Activated CD8-positive, alpha-beta memory T cell treated with anti-CD3 and anti-CD28 coated beads, Interleukin-2, amount 50 U/mL, for 48 hours (primary cell): ENCODE data around the gene HIGD1B.
"Not testable (repeated sequence)": the region's sequence is repeated elsewhere in the genome, so short reads cannot be mapped to it uniquely, and the experiment has no call there.

Experiments
- DNase-seq: peaks from one replicate; pipeline ENCODE4 v3.0.0-alpha.2; 2020

HIGD1B gene

GRCh38 chr17:44847586-44847985 lies at the start of gene HIGD1B:
Gene HIGD1B (plus strand): TSS chr17:44847883. CDS start chr17:44848153, 270 bp downstream.
- DNase-seq, result no peak

DNA sequence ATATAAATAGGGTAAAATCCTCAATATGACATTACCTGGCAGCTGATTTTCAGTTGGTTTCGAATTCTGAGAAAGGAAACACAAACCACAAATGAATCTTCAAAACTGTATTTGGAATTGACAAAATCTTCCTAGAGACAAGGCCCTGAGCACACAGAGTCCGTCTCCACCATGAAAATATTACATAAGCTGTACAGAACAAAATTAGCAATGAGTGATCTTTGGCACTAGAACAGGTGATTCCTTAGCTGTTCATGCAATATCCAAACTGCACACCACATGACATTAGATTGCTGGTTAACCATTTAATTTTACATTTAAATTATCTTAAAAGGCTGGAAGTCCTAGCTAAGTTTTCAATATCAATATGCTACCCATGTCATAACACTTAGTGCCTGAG lies 49.3 kb upstream of the HIGD1B start:
- DNase-seq, result no peak

DNA sequence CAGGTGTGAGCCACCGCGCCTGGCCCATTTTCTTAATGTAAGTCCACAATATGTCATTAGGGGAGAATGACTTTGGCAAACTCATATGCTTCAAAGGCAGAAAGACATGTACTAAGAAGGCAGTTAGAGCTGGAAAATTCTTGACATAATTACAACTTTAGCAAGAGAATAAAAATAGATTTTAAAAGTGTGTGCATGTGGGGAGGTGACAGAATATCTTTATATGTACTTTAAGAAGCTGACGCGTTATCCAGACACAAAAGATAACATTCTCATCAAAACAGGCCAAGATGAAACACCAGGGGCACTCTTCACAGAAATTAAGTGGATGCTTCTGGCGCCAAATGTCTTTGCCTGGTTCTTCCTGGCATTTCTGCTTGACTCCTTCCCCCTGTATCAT lies 45.8 kb upstream of the HIGD1B start:
- DNase-seq, result no peak

GRCh38 chr17:44804302-44805089 lies 43.2 kb upstream of the HIGD1B start:
- no peak for DNase-seq

GRCh38 chr17:44807093-44807816 lies 40.4 kb upstream of the HIGD1B start:
- DNase-seq, result no peak

- no peak for DNase-seq
Observed at GRCh38 chr17:44807817-44808155, 39.9 kb upstream of the HIGD1B start.

DNA sequence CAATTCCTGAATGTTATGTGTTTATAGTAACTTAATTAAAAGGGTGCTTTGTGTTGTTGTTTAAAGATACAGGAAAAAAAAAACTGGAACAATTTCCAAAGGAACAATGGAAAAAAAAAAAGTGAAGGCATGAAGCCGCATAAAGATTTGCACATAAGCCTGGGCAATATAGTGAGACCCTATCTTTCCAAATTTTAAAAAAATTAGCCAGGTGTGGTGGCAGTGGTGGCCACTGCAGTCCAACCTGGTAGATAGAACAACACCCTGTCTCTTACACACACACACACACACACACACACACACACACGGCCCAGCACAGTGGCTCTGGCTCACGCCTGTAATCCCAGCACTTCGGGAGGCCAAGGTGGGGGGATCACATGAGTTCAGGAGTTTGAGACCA lies 39.5 kb upstream of the HIGD1B start:
- DNase-seq, result no peak

DNA sequence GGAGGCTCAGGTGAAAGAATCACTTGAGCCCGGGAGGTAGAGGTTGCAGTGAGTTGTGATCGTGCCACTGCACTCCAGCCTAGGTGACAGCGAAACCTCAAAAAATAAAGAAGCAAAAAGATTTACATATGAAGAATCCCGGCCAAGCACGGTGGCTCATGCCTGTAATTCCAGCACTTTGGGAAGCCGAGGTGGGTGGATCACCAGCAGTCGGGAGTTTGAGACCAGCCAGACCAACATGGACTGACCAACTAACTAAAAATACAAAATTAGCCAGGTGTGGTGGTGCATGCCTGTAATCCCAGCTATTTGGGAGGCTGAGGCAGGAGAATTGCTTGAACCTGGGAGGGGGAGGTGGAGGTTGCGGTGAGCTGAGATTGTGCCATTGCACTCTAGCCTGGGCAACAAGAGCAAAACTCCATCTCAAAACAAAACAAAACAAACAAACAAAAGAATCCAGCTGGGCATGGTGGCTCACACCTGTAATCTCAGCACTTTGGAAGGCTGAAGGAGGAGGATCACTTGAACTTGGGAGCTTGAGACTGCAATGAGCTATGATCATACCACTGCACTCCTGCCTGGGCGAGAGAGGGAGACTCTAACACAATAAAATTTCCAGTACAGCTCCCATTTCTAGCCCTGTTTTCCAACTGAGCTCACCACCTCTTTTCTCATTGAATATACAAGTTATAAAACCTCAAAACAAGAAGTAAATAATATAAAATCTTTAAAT lies 38.9 kb upstream of the HIGD1B start:
- not testable (repeated sequence) for DNase-seq

- DNase-seq, result no peak
Observed at GRCh38 chr17:44812263-44812662, 35.4 kb upstream of the HIGD1B start.

DNA sequence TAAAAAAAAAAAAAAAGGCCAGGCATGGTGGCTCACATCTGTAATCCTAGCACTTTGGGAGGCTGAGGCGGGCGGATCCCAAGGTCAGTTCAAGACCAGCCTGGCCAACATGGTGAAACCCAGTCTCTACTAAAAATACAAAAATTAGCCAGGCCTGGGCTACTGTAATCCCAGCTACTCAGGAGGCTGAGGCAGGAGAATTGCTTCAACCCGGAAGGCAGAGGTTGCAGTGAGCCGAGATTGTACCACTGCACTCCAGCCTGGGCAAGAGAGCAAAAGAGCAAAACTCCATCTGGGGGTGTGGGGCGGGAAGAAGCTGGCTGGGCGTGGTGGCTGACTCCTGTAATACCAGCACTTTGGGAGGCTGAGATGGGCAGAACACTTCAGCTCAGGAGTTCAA lies 29.2 kb upstream of the HIGD1B start:
- DNase-seq, result not testable (repeated sequence)

DNA sequence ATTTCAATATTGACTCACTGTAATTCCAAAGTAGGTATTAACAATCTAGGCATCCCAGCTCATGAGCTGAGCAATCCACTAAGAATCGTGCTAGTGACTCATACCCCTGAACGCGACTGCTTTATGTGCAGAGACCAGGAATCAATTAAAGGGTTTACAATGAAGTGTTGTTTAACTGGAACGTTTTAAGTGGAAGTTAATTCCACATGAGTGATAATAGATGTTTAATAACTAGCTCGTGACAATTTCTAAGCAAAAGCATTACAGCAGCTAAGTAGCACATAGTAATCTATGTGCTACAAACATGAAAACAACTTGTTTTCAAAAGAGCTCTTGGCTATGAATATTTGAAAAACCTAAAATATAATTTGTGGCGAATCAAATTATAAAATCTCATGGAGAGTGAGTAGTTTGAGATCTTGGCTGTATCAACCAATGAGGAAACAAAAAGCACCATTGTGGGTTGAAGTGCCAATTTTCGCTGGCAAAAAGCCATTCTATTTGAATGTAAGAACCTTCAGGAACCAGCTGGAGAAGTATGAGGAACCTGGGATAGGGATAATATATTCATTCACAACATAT lies 27.0 kb upstream of the HIGD1B start:
- DNase-seq, result no peak

DNA sequence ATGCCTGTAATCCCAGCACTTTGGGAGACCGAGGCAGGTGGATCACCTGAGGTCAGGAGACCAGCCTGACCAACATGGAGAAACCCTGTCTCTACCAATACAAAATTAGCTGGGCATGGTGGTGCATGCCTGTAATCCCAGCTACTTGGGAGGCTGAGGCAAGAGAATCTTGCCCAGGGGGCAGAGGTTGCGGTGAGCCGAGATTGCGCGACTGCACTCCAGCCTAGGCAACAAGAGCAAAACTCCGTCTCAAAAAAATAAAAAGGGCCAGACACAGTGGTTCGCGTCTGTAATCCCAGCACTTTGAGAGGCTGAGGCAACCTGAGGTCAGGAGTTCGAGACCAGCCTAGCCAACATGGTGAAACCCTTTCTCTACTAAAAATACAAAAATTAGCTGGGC lies 22.4 kb upstream of the HIGD1B start:
- DNase-seq, result not testable (repeated sequence)

- DNase-seq, result no peak
Observed at GRCh38 chr17:44826123-44826790, 21.4 kb upstream of the HIGD1B start.

DNA sequence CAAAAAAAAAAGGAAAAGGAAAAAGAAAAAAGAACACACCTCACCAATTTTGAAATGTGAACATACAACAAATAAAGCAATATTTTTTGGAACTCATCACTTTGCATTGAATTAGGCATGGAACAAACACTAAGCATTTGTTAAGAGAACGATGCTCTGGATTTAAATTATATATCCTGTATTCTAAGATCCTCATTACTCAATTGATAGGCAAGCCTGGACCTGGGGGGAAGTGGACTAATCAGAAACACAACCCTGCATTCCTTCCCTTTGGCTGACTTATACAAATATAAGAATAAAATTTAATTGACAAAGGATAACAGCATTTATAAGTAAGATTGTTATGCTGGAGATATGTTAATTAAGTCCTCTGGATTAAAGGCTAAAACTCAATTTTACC lies 19.8 kb upstream of the HIGD1B start:
- DNase-seq, result no peak

DNA sequence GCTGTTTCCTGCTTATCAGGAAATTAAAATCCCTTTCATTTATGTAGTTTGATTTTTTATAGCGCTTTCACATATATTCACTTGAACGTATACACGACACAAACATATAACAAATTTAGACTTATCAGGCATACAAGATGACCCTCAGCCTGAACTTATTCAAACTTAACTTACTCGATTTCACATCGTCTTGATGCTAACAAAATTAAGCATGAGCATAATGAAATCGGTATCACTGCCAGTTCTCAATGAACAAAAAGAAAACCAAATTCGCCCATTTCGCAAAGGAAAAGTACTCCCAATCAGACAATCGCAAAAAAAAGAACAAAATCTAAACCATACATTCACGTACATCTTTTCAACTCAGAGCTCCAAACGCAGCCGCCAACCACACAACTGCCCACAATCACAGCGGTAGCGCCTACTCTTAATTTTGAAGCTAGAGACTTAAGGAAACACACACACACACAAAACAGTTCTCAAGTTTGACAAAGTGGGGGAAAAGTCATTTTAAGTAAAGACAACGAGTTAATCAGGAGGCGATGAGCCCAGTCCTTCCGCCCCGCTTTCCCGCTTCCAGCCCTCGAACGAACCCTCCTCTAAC lies 18.7 kb upstream of the HIGD1B start:
- no peak for DNase-seq

DNA sequence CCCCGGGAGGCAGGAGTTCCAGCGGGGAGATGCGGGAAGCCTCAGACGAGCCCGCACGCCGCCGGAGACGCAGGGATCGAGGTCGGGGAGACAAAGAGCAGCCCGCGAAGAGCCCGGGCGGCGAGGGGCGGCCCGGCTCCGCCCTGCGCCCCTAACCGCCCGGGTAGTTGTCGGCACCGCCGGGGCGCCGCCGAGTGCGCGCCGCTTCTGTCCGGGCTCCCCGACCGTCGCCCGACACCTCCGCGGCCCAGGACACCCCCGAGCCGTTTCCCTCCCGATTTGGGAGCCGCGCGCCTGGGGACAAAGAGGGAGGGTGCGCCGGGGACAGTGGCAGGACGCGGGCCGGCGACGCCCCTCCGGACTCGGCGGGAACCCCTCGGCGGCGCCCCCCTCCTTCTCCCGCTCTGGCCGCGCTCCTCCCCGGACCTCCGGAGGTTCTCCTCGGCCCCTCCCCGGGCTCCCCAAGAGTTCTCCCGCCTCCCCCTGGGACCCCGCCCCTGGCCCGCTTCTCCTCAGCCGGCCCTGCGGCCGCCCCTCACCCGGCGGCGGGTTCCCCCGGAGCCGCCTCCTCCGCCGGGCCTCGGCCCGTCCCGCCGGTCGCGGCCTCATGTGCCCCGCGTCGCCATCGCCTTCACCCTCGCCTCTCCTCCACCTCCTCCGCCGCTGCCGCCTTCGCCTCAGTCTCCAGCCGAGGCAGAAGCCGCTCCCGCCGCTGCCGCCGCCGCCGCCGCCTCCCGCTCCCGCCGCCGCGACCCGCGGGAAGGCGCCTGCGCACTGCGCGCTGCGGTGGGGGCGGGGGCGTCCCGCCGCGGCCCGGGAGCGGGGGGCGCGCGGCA lies 17.9 kb upstream of the HIGD1B start, which contains the start of gene GJC1:
Gene GJC1, minus strand, starts transcription at position 765 of the 836 bp plus-strand sequence. CDS start 24,470 bp downstream, outside the sequence.
- peak; percentile 70 for DNase-seq

DNA sequence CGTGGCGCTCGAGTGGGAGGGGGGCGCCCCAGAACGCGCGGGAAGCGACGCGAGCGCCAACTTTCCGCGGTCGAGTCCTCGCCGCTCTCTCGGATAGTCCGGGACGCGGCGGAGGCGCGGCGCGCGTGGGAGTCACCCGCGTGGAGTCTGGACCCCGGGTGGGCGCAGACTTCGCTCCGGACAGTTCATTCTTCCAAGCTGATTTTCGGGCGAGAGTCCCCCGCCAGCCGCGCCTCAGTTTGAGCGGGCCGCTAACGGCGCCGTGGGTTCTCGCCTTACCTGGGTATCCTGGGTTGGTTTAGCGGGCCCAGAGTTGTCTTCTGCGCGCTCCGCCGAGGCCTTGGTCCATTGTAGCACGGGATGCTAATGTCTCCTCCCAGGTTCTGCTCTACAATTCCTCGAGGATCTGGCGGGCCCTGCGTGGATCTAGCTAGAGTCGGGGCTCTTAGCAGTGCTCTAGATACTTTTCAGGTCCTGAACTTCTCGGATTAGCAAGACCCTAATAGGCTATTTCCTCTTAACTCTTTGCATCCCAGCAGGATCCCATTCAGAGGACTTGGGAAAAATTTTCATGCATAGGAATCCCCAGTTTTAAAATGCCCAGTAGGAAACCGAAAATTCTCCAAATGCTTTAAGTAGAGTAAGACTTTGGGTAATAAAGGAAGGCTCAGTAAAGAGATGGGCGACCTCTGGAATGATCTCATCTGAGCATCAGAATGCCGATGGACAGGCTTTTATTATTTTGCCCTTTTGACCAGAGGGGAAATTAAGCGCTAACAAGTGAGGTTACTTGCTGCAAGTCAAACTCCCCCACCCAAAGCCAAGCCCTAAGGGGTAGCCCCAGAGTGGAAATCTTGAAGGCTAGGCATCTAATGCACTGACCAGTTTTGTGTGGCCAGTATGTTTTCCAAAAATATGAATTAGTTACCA lies 17.1 kb upstream of the HIGD1B start:
- DNase-seq, result peak; percentile 65

GRCh38 chr17:44831371-44831770 lies 16.3 kb upstream of the HIGD1B start:
- DNase-seq, result no peak

DNA sequence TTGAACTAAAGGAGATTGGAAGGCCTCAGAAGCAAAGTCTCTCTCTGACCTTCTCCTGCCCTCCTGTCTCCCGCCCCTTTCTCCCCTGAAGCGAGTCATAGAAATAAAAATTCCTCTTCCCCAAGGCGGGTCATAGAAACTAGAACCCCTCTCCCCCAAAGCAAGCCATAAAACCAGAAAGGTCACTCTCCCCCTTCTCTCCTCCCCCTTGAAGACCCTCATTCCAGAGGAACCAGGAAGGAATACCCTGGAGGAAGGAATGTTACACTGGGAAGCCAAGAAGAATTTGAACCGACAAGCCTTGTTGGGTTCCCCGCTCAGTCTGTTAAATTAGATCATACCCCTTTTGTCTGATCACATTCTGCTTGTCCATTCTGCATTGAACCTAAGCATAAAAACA lies 14.9 kb upstream of the HIGD1B start:
- no peak for DNase-seq

- no peak for DNase-seq
Observed at GRCh38 chr17:44837196-44837595, 10.5 kb upstream of the HIGD1B start.
